Measurements from ENCODE around the gene BPHL. TPM values are rescaled to one million over a fixed set of nuclear protein-coding genes. Genes with fewer than 3 reads are reported as not detected.
A peak's percentile ranks its signal among the peaks of the same experiment; 100 is the strongest.

The BPHL gene
- polyA plus RNA-seq, 1 donor from 2014 or later = 74.9 TPM

- Histone ChIP-seq H3K79me2 (replicated peaks; ENCODE audit: insufficient read depth, low read length) (peaks cover 26% of the 10 kb centered on the region), H3F3A (ENCODE audit: insufficient read depth, low read length, poor library complexity, severe bottlenecking) (no peaks in the 10 kb centered on the region), H3K9me2 (ENCODE audit: insufficient read depth, low read length) (no peaks in the 10 kb centered on the region), H3K4me2 (ENCODE audit: low read length) (peak overlapping the region; percentile 44), H2AFZ (ENCODE audit: low read depth, low read length) (no peak overlapping the region), H3K27ac (ENCODE audit: low read length) (peak overlapping the region; percentile 84), H3K4me3 (ENCODE audit: low read length) (peak overlapping the region; percentile 90), H3K9me3 (ENCODE audit: low read length) (no peaks in the 10 kb centered on the region), H3K9ac (ENCODE audit: low read length) (peak overlapping the region; percentile 94), H3K36me3 (ENCODE audit: insufficient read depth, low read length) (no peaks in the 10 kb centered on the region), H3K27me3 (ENCODE audit: insufficient read depth, low read depth, low read length) (no peaks in the 10 kb centered on the region), H4K20me1 (ENCODE audit: insufficient read depth) (no peaks in the 10 kb centered on the region)
- TF ChIP-seq MXI1 (conservative IDR thresholded peaks at IDR 0.05; ENCODE audit: poor library complexity, severe bottlenecking) (no peak), POLR2AphosphoS5 (IDR thresholded peaks at IDR 0.05) (no peak), EP300 (conservative IDR thresholded peaks at IDR 0.05; ENCODE audit: poor library complexity, severe bottlenecking) (no peak), SMC3 (conservative IDR thresholded peaks at IDR 0.05; ENCODE audit: poor library complexity) (no peak), RAD21 (conservative IDR thresholded peaks at IDR 0.05) (no peak)
- TF ChIP-seq, protein P1, sequence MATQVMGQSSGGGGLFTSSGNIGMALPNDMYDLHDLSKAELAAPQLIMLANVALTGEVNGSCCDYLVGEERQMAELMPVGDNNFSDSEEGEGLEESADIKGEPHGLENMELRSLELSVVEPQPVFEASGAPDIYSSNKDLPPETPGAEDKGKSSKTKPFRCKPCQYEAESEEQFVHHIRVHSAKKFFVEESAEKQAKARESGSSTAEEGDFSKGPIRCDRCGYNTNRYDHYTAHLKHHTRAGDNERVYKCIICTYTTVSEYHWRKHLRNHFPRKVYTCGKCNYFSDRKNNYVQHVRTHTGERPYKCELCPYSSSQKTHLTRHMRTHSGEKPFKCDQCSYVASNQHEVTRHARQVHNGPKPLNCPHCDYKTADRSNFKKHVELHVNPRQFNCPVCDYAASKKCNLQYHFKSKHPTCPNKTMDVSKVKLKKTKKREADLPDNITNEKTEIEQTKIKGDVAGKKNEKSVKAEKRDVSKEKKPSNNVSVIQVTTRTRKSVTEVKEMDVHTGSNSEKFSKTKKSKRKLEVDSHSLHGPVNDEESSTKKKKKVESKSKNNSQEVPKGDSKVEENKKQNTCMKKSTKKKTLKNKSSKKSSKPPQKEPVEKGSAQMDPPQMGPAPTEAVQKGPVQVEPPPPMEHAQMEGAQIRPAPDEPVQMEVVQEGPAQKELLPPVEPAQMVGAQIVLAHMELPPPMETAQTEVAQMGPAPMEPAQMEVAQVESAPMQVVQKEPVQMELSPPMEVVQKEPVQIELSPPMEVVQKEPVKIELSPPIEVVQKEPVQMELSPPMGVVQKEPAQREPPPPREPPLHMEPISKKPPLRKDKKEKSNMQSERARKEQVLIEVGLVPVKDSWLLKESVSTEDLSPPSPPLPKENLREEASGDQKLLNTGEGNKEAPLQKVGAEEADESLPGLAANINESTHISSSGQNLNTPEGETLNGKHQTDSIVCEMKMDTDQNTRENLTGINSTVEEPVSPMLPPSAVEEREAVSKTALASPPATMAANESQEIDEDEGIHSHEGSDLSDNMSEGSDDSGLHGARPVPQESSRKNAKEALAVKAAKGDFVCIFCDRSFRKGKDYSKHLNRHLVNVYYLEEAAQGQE (IDR thresholded peaks at IDR 0.05; ENCODE audit: borderline replicate concordance) = no peak
These were observed 43.6 kb downstream of the BPHL start for GRCh38 chr6:3162067-3162497.

GRCh38 chr6:3162565-3163247 lies 44.2 kb downstream of the BPHL start:
- TF ChIP-seq EZH2 (IDR thresholded peaks at IDR 0.05; ENCODE audit: borderline replicate concordance, insufficient read depth, low read length, poor library complexity, severe bottlenecking) (no peak), CTCF (IDR thresholded peaks at IDR 0.05; ENCODE audit: poor library complexity, severe bottlenecking) (peak; percentile 63), TAF1 (IDR thresholded peaks at IDR 0.05; ENCODE audit: low read depth) (peak; percentile 74), RAD21 (conservative IDR thresholded peaks at IDR 0.05) (peak; percentile 55), POLR2AphosphoS5 (IDR thresholded peaks at IDR 0.05) (peak; percentile 74), SMC3 (conservative IDR thresholded peaks at IDR 0.05; ENCODE audit: poor library complexity) (peak; percentile 62), MXI1 (conservative IDR thresholded peaks at IDR 0.05; ENCODE audit: poor library complexity, severe bottlenecking) (peak; percentile 86), EP300 (conservative IDR thresholded peaks at IDR 0.05; ENCODE audit: poor library complexity, severe bottlenecking) (peak; percentile 40)
- TF ChIP-seq, protein P1 (IDR thresholded peaks at IDR 0.05; ENCODE audit: borderline replicate concordance) = peak; percentile 89
- H3K27ac ChIP-seq (ENCODE audit: low read length) = peak overlapping the region; percentile 84
- no peak overlapping the region for H3K4me2 ChIP-seq (ENCODE audit: low read length)
- H4K20me1 ChIP-seq (ENCODE audit: insufficient read depth) = no peaks in the 10 kb centered on the region
- H2AFZ ChIP-seq (ENCODE audit: low read depth, low read length) = peak overlapping the region; percentile 69
- H3K4me3 ChIP-seq (ENCODE audit: low read length) = peak overlapping the region; percentile 90
- H3K9ac ChIP-seq (ENCODE audit: low read length) = peak overlapping the region; percentile 94
- H3F3A ChIP-seq (ENCODE audit: insufficient read depth, low read length, poor library complexity, severe bottlenecking) = no peaks in the 10 kb centered on the region
- no peaks in the 10 kb centered on the region for H3K9me3 ChIP-seq (ENCODE audit: low read length)
- H3K27me3 ChIP-seq (ENCODE audit: insufficient read depth, low read depth, low read length) = no peaks in the 10 kb centered on the region
- peaks cover 23% of the 10 kb centered on the region for H3K79me2 ChIP-seq (replicated peaks; ENCODE audit: insufficient read depth, low read length)
- H3K36me3 ChIP-seq (ENCODE audit: insufficient read depth, low read length) = no peaks in the 10 kb centered on the region
- no peaks in the 10 kb centered on the region for H3K9me2 ChIP-seq (ENCODE audit: insufficient read depth, low read length)
